GM23338 (cell line): ENCODE results near the gene DBF4B.

Source experiments
- CREB1 ChIP-seq: fragments of 250-450 bp; sonication (Bioruptor Pico); IDR thresholded peaks from 2 replicates; pipeline ENCODE4 v1.5.0; 2020; ENCODE audit warnings: low read depth, mild to moderate bottlenecking, moderate library complexity
- CTCF ChIP-seq, 2 experiments: fragments of 200-600 bp in 1 of 2; sonication (generic) in 1 of 2; conservative IDR thresholded peaks; 2 replicates each; pipeline versions ENCODE4 v1.5.1 to v1.6.1; 2016 to 2017; ENCODE audit warnings: antibody characterized with exemption in 2 of 2, low read depth in 2 of 2, mild to moderate bottlenecking in 2 of 2, moderate library complexity in 1 of 2
- EZH2 ChIP-seq: fragments of 200-600 bp; sonication (generic); IDR thresholded peaks from one replicate; pipeline ENCODE4 v1.8.0; 2017; ENCODE audit warnings: antibody characterized with exemption, mild to moderate bottlenecking, low read depth; ENCODE audit not compliant: unreplicated experiment
- EZH2phosphoT487 ChIP-seq: fragments of 200-600 bp; sonication (generic); IDR thresholded peaks from one replicate; pipeline ENCODE4 v1.8.1; 2018; ENCODE audit warnings: antibody characterized with exemption; ENCODE audit not compliant: unreplicated experiment
- JUNB ChIP-seq: IDR thresholded peaks from one replicate; pipeline ENCODE4 v1.6.1; 2016; ENCODE audit warnings: antibody characterized with exemption; ENCODE audit not compliant: unreplicated experiment
- POLR2AphosphoS5 ChIP-seq: IDR thresholded peaks from 2 replicates; pipeline ENCODE4 v1.6.1; 2016; ENCODE audit warnings: antibody characterized with exemption, low read depth
- REST ChIP-seq: IDR thresholded peaks from one replicate; pipeline ENCODE4 v1.6.1; 2018; ENCODE audit warnings: antibody characterized with exemption; ENCODE audit not compliant: unreplicated experiment
- ZNF331 ChIP-seq: fragments of 250-450 bp; sonication (Bioruptor Pico); IDR thresholded peaks from 2 replicates; pipeline ENCODE4 v1.5.0; 2020; ENCODE audit warnings: low read depth, mild to moderate bottlenecking, moderate library complexity
- TF ChIP-seq, protein P1 (sequence below): IDR thresholded peaks from 2 replicates; pipeline ENCODE4 v1.6.1; 2016; ENCODE audit warnings: antibody characterized with exemption

DNA sequence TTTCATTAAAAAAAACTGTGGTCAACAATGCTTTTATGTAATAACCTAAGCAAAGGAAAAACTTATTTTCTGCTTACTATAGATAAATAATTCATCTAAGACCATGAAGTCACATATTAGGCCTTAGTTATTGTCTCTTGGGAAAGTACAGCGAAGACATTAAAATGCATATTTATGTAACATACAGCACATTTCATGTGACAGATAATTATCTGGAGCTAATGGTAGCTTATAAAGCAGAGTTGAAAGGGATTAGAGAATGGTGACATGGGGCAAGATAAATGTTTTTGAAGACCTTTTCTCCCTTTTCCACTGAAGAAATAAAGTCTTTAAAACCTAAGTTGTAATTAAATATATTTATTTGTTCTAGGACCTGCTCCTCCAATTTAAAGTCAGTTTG lies 42.5 kb upstream of the DBF4B start:
- TF ChIP-seq CTCF (conservative IDR thresholded peaks at IDR 0.05; ENCODE audit: low read depth in 2 of 2): no peak
- TF ChIP-seq EZH2: no peak
- no peak for TF ChIP-seq REST
- TF ChIP-seq POLR2AphosphoS5: no peak
- no peak for TF ChIP-seq ZNF331 (CRISPR knock-in tag)
- TF ChIP-seq CREB1: no peak
- TF ChIP-seq EZH2phosphoT487: no peak
- no peak for TF ChIP-seq JUNB
- TF ChIP-seq, protein P1, sequence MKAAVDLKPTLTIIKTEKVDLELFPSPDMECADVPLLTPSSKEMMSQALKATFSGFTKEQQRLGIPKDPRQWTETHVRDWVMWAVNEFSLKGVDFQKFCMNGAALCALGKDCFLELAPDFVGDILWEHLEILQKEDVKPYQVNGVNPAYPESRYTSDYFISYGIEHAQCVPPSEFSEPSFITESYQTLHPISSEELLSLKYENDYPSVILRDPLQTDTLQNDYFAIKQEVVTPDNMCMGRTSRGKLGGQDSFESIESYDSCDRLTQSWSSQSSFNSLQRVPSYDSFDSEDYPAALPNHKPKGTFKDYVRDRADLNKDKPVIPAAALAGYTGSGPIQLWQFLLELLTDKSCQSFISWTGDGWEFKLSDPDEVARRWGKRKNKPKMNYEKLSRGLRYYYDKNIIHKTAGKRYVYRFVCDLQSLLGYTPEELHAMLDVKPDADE: no peak
